GM21423 (cell line): ENCODE measurements around the gene NASP.

Experiments used
- ATAC-seq: cut with Tn5 transposase; IDR thresholded peaks from one replicate; pipeline ENCODE4 v1.9.1; 2021; ENCODE audit warnings: mild to moderate bottlenecking, moderate library complexity; ENCODE audit not compliant: unreplicated experiment

The NASP gene, protein sequence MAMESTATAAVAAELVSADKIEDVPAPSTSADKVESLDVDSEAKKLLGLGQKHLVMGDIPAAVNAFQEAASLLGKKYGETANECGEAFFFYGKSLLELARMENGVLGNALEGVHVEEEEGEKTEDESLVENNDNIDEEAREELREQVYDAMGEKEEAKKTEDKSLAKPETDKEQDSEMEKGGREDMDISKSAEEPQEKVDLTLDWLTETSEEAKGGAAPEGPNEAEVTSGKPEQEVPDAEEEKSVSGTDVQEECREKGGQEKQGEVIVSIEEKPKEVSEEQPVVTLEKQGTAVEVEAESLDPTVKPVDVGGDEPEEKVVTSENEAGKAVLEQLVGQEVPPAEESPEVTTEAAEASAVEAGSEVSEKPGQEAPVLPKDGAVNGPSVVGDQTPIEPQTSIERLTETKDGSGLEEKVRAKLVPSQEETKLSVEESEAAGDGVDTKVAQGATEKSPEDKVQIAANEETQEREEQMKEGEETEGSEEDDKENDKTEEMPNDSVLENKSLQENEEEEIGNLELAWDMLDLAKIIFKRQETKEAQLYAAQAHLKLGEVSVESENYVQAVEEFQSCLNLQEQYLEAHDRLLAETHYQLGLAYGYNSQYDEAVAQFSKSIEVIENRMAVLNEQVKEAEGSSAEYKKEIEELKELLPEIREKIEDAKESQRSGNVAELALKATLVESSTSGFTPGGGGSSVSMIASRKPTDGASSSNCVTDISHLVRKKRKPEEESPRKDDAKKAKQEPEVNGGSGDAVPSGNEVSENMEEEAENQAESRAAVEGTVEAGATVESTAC

DNA sequence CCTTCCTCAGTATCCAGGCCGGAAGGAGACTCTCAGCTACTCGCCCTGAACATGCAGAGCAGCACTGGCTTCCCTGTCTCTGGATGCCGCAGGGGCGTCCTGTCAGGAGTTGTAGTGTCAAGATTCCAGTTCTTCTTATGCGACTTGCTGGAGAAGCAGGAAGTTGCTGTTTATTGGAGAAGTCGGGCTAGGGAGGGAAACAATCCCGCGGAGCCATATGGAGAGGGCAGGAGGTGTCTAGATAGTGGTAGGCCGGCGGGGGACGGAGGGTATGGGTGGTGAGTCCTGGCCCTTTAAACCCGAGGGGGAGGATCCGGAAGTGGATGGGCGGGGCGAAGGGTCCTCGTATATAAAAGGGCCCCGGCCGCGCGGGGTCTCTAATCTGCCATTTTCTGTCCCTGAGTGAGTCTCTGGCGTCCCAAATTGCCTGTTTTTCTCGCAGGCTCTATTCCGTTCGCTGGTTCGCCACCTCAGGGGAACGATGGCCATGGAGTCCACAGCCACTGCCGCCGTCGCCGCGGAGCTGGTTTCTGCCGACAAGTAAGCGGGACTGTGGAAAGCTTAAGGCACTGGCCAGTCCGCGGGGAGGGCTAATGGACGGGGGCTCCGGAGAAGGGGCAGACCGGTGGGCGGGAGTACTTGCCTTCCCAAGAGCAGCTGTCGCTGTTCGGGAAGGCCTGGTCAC, at the start of gene NASP:
TSS of gene NASP (plus strand) at position 376 of the 685 bp plus-strand sequence. CDS start at position 482, 106 bp downstream.
- peak; percentile 53 for ATAC-seq

DNA sequence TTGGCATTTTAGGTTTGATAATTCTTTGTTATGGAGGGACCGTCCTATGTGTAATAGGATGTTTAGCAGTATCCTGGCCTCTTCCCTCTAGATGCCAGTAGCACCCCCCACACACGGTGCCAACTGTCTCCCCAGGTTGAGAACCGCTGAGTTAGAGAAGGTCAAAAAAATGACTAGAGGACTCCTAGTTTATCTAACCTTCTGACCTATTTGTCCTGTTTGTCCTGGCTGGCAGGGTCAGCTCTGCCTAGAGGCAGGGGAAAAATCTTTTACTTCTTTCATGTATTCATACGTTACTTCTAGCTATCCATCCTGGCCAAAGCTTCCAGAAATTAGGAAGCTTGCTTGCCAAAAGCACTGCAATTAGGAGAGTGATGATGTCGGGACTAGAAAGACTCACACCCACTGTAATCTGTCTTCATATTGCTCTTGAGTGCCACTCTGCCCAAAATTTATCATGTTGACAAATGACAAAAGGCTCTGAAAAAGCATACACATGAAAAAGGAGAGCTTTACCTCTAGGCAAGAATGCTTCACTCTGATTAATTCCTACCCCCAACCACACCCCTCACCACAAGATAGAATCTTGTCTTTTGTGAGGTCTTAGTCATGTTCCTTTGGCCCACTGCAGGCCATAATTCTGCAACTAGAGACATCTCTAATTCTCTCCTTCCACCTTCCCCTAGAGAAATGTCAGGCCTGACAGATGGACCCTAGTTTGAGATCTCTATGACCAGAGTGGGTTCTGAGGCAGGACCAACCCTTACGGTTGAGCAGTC, 47.7 kb upstream of the NASP start:
- no peak for ATAC-seq

DNA sequence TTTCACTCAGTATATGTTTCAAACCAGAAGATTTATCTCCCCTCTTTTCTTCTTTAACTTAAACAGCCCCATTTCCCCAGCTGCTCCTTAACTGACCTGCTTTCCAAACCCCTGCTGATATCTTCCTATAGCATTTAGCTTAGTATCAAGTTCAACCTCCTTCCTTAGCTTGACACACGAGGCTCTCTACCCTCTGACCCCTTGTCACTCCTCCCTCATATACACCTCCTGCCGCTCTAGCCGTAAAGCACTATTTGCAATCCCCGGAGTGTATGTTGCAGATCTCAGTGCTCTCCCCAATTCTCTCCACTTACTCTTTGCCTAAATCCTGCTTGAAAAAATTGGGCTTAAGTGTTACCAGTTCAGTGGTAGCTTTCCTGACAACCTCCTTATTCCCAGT, 47.0 kb upstream of the NASP start:
- ATAC-seq = no peak

DNA sequence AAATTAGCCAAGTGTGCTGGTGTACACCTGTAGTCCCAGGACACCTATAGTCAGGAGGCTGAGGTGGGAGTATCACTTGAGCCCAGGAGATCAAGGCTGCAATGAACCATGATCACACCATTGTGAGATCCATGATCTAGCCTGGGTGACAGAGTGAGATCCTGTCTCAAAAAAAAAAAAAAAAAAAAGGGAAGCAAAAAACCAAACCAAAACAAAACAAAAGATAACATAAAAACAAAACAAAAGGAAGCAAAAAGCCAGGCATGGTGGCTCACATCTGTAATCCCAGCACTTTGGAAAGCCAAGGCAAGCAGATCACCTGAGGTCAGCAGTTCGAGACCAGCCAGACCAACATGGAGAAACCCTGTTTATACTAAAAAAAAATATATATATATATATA, 42.6 kb upstream of the NASP start:
- no peak for ATAC-seq

DNA sequence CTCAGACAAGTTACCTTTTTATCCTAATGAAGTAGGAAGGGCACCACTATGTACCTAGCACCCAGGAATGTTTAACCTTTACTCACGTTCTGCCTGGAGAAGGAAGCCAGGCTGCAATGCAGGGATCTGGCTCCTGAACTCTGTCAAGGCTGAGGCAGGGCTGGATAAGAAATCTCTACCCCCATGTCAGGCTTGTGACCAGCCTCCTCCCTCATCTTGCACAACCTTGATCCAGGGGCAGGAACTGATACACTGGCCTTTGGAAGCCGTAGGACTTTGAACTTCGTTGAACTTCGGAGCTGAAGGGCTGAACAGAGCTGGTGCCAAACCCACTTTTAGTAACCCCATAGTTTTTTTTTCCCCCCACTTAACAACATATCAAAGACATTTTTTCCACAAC, 41.2 kb upstream of the NASP start:
- ATAC-seq = no peak

DNA sequence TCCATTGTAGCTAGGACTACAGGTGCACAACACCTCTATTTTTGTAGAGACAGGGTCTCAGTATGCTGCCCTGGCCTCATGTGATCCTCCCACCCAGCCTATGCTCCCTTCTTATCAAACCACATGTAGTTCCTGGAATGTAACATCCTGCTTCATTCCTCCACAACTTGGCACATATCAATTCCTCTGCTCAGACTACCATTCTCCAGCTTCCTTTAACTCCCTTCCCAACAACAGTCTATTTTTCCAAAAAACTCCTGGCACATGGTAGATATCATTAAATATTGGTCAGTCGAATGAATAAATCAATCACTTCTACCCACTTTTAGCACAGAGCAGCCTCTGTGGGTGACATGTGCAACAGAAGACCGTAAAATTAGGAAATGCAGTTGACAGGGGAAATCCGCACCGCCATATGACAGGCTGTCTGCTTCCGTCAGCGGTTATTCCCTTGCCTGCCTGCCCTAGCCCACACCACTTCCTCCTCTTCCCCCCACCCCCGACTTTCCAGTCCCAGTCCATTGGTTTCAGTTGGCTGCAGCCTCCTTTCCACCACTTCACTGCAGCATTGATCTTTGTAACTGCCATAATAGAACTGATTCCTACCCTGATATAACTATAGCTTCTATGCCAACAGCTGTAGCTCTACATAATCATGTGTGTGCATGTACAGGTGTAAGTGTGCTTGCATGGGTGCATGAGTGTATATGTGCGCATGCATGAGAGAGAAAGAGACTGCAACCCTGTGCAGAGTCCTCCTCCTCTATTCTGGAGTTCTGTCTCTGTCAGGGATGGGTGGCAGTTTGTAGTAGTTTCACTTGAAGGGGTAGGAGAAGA, 40.0 kb upstream of the NASP start:
- no peak for ATAC-seq

DNA sequence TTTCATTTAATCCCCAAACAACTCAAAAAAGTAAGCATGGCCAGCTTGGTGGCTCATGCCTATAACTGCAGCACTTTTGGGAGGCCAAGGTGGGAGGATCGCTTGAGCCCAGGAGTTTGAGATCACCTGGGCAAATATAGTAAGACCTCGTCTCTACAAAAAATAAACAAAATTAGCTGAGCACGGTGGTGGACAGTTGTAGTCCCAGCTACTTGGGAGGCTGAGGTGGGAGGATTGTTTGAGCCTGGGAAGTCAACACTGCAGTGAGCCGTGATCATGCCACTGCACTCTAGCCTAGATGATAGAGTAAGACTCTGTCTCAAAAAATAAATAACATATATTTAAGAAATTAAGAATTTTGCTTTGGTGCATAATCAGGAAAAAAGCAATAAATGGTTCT, 39.3 kb upstream of the NASP start:
- ATAC-seq = no peak

DNA sequence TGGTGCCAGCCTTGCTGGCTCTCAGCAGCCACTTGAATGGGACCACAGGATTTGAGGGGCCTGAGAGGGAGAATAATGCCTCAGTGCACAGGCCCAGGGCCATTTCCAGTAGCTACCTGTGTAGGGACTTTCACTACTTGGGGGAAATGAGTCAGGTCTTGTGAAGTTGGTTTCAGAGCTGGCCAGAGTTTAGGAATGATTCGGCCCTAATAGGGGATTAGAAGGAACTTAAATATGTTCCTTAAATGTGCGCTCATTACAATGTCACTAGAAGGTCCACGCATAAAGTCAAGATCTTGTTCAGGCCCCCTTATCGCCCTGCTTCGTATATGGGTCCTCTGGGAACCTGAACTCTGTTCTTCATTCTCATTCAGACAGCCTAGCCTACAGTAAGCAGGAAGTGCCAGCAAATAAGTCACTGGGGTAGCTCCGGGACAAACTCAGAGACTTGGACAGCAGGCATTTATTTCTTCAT, 38.8 kb upstream of the NASP start:
- peak; percentile 53 for ATAC-seq

DNA sequence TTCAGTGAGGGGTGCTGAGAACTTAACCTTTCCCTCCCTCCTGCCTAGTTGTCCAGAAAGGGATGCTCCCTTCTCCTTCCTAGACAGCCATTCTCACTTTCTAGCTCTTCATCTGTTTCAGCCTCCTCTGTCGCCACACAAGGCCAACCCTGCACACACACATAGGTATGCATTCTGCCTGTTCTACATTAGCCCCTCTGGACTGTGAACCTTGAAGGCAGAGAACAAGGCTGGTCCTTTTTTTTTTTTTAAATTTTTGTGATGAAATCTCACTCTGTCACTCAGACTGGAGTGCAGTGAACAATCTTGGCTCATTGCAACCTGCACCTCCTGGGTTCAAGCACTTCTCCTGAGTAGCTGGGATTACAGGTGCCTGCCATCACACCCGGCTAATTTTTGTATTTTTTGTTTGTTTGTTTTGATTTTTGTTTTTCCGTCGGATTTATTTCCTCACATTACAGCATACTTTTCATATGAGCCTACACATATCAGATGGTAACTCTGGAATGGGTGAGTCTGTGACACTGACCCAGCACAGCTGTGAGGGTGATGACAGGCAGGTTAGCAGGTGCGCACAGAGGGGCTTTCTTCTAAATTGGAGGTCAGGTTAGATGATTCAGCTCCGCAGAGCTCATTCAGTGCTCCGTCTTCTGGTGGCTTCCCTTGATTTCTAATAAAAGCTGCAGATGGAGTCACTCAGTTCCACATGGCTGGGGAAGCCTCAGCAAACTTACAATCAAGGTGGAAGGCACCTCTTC, 38.1 kb upstream of the NASP start:
- no peak for ATAC-seq

DNA sequence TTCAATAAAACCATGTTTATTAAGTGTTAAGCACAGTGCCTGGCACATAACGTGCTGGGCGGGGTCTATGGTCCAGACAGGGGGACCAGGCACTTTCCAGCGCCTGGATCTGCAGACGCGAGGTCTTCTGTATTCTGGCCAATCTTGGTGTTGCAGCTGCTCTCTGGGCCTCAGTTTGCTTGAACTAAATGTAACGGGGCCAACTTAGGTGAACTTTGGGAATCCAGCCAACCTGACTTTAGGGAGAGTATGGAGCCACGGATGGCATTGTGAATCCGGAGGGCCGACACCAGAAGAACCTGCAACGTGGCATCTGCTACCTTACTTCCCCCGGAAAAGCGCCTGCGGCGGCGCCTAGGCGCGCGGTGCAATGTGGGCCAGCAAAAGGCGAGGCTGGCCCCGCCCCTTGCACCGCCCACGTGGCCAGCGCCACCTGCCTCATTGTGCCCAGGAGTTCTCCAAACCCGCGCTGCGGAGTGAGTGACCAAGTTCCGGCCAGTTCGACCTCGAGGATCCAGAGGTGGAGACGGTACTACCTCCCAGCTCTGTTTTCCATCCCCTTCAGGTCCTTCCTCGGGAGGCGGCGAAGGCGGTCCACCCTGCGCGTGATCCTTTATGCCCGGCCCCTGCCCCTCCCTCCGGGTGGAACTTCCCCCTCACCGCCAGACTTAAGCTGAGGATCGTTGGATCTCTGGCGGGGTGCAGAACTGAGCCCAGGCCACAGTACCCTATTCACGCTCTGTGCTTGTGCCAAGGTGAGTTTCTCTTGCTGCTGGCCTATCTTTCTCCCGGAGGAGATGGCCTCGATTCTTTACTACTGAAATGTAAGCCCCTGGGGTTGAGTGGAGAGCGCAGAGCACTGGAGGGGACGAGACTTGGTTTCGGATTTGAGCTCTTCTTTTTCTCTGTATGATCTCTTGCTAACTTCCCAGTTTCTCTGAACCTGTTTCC, 33.2 kb upstream of the NASP start, which contains the start of gene AKR1A1:
TSS of gene AKR1A1 (plus strand) at position 426 of the 951 bp plus-strand sequence. CDS start 10,969 bp downstream, outside the sequence.
- ATAC-seq = peak; percentile 86

DNA sequence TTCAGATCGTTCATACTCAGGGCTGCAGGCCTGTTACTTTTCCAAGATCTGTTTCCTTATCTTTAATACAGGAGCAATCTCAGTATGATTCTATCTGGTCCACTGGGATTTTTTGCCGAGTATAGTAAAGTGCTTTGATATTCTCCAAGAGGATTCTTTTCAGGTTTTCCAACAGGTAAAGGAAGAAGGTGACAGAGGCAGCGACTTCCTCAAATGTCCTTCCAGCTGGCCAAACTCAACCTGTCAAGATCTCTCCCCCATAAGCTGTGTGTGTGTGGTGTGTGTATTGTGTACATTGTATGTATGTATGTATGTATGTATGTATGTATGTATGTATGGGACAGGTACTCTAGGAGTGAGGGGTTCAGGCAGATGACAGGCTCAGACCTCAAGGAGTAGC, 32.2 kb upstream of the NASP start:
- no peak for ATAC-seq

DNA sequence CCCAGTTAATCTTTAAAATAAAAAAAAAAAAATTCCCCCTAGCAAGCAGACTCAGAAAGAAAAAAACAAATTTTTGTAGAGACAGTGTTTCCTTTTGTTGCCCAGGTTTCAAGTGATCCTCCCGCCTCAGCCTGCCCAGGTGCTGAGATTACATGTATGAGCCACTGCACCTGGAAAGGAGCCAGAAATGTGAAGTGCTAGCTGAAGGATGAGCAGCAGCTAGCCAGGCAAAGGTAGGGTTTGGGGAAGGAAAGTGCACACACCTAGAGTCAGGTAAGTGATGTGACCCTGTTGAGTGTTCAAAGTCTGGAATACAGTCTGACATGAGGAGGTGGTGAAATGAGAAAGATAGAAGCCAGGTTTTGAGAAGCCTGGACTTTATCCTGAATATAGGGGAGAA, 31.5 kb upstream of the NASP start:
- no peak for ATAC-seq

DNA sequence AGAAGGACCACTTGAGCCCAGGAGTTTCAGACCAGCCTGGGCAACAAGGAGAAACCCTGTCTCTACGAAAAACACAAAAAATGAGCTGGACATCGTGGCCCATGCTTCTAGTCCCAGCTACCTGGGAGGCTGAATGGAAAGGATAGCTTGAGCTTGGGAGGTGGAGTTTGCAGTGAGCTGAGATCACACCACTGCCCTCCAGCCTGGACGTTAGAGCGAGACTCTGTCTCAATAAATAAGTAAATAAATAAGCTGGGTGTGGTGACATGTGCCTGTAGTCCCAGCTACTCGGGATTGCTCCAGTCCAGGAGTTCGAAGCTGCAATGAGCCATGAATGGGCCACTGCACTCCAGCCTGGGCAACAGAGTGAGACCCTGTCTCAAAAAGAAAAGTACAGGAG, 29.6 kb upstream of the NASP start:
- no peak for ATAC-seq

DNA sequence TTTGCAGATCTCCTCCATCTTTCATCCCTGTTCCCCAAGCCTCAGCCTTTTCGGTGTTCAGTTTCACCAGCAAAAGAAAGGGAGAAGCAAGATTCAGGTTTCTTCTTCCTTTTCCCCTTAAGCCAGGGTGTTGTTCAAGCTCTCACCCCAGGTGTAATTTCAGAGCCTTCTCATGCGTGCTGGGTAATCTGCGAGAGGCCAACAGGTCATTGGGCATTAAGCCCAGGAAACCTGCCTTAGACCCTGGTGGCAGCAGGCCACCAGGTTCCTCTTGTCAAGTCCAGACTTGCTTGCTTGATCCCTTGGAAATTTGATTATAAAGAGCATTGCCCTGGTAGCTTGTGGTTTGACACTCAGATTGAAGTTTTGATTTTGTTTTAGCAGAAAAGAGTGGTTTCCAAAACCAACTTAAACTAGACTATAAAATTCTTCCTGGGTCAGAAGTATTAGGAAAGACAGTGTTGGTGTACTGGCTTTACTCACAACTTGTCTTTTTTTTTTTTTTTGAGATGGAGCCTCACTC, 26.4 kb upstream of the NASP start:
- no peak for ATAC-seq

DNA sequence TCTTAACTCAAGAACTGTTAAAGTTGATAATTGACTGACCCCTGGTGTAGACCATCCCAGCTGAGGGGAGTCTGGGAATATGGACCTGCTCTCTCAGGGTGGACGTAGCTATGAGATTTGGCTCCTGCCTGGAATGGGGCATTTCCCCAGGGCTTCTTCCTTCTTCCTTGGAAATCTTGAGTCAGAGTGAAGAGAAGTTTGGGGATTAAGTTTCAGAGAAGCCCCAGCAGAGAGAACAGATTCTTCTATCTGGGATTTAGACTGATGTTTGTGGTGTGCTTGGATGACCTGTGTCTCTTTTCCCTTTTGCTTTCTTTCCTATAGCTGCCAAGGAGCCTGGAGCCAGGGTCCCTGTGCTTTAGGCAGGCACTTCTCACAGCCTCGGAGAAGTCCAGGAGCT, 20.0 kb upstream of the NASP start:
- no peak for ATAC-seq

DNA sequence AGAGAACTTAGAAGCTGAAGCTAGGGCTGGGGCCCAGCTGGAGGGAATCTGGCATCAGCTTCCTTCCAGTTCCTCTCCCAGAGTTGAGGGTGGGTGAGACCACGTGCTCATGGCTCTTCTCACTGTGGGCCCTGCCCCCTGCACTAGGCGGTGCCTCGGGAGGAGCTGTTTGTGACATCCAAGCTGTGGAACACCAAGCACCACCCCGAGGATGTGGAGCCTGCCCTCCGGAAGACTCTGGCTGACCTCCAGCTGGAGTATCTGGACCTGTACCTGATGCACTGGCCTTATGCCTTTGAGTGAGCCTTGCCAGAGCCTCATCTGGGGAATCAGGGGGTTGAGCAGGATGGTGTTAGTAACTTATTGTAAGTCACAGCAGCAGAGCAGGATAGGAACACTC, 17.1 kb upstream of the NASP start:
- no peak for ATAC-seq

DNA sequence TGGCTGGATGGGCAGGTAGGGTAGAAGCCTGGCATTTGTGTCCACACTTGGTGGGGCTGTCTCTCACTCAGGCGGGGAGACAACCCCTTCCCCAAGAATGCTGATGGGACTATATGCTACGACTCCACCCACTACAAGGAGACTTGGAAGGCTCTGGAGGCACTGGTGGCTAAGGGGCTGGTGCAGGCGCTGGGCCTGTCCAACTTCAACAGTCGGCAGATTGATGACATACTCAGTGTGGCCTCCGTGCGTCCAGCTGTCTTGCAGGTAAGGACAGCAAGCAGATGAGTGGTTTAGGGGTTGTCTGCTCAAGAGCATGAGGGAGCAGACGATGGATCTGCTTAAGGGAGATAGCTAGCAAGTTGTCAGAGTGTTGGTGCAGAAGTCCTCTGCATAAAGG, 15.9 kb upstream of the NASP start:
- ATAC-seq = no peak

DNA sequence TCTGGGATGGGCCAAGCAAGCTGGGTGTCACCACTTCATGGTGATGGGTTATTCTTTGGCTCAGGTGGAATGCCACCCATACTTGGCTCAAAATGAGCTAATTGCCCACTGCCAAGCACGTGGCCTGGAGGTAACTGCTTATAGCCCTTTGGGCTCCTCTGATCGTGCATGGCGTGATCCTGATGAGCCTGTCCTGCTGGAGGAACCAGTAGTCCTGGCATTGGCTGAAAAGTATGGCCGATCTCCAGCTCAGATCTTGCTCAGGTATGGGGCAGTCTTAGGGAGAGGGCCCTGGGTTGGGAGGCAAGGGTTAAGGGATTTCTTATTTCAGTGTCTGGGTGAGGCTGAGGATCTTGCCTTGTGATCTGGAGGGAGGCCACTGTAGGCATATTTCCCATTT, 15.4 kb upstream of the NASP start:
- ATAC-seq = no peak
